NOMO-1 (cell line): ENCODE results near the gene SLC23A3.

Experiments used
- DNase-seq, 2 experiments: peaks; one replicate each; lab custom pipeline; 2025; ENCODE audit not compliant: unreplicated experiment in 2 of 2; lab: John Stamatoyannopoulos, UW

SLC23A3 gene, protein sequence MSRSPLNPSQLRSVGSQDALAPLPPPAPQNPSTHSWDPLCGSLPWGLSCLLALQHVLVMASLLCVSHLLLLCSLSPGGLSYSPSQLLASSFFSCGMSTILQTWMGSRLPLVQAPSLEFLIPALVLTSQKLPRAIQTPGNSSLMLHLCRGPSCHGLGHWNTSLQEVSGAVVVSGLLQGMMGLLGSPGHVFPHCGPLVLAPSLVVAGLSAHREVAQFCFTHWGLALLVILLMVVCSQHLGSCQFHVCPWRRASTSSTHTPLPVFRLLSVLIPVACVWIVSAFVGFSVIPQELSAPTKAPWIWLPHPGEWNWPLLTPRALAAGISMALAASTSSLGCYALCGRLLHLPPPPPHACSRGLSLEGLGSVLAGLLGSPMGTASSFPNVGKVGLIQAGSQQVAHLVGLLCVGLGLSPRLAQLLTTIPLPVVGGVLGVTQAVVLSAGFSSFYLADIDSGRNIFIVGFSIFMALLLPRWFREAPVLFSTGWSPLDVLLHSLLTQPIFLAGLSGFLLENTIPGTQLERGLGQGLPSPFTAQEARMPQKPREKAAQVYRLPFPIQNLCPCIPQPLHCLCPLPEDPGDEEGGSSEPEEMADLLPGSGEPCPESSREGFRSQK

DNA sequence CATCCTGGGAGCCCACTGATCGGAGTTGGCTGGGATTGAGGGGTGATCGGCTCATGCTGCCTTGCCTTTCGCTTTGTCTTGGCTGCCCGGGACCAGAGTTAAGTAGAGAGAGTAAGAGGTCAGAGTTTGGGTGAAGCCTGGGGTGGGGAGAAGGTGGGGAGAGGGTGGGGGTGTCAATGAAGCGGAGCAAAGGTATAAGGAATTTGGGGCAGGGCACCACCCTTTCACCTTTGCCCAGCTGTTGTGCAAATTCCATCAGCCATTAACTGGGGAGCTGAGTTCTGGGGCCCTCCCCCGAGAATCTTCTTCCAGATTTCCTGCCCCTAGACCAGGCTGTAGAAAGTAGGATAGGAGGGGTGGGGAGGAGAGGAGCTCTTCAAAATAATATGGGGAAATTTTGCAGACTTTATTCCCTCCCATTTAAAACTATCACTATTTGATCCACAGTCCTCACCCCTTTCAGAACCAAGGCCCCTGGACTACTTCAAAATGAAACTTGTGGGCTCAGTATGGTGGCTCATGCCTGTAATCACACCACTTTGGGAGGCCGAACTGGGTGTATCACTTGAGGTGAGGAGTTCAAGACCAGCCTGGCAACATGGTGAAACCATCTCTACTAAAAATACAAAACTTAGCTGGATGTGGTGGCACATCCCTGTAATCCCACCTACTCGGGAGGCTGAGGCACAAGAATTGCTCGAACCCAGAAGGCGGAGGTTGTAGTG lies at the start of gene SLC23A3:
TSS of gene SLC23A3 (minus strand) at position 100 of the 725 bp plus-strand sequence. CDS start at position 55, 45 bp downstream.
- no peak for DNase-seq

DNA sequence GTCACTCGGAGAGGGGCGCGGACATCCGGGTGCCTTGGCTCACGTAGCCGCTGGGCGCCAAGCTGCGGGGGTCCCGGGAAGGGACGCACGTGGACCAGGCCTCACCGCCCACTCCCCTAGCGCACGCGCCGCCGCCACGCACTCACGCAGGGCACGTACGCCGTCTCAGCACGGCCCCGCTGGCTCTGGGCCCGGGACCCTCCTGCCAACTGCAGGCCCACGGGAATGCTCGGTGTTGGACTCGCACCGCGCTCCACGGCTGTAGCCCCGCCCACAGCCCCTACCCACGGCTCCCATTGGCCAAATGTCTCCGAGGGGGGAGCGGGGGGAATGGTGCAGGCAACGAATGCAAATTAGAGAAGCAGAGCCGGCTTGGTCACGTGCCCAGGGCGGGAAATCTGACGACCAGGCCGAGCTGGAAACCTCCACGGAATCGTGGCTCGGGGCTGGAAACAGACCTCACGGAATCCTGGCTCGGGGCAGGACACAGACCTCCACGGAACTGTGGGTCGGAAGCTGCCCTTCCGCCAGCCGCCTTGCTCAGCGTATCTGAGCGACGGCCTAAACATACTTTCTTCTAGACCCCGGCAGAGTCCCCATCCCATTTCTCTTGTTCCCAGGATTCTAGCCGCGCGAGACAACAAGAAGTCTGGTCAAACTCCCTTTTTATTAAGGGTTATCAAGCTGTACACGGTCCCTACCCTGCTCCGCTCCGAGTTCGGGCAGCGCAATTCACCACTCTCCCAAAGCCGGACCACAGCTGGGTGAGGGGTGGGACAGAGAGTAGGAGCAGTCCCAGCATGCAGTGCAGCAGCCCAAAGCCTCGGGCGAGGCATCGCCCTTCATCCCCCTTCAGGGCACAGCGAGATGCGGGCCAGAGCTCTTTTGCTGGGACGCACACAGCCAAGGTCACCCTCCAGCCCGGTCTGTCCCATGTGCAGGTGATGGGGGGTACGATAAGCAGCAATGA lies 49.2 kb upstream of the SLC23A3 start, which contains the start of gene ABCB6:
TSS of gene ABCB6 (minus strand) at position 227 of the 970 bp plus-strand sequence. CDS start 285 bp downstream, outside the sequence.
- DNase-seq, result no peak

DNA sequence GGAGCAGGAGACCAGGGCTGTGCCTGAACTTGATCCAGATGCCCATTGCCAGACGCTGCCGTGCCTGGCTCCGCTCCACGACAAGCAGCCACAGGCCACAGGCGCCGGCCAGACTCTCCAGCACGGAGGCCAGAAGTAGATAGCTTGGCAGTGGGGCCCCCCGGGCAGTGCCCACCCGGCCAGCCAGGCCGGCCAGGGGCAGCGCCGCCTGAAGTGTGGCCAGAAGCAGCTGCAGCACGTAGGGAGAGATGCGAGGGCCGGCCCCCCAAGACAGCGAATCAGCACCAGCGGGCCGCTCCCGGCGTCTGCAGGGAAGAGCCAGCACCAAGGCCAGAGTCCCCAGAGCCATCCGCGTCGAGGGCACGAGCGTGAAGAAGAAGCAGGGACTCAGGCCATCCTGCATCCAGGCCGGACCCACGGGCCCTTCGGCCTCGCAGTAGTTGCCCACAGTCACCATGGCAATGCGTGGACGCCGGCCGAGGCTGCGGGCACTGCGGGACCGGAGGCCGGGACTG lies 48.4 kb upstream of the SLC23A3 start:
- no peak for DNase-seq

DNA sequence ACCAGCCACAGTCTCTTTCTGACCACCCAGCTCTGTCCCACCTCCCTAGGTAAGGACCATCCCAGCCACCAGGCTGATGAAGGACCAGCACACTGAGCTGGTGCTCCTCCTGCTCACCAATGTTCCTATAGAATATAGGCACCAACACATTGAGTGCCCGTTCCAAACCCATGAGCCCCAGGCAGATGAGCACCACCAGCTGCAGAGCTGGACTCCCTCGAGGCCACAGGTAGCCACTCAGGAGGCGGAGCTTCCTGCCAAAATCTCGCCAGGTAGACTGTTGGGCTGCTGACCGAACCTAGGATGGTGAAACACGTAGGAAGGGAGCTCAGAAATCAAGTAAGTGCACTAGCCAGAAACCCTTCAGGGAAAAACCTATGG lies 46.7 kb upstream of the SLC23A3 start:
- DNase-seq, result no peak

DNA sequence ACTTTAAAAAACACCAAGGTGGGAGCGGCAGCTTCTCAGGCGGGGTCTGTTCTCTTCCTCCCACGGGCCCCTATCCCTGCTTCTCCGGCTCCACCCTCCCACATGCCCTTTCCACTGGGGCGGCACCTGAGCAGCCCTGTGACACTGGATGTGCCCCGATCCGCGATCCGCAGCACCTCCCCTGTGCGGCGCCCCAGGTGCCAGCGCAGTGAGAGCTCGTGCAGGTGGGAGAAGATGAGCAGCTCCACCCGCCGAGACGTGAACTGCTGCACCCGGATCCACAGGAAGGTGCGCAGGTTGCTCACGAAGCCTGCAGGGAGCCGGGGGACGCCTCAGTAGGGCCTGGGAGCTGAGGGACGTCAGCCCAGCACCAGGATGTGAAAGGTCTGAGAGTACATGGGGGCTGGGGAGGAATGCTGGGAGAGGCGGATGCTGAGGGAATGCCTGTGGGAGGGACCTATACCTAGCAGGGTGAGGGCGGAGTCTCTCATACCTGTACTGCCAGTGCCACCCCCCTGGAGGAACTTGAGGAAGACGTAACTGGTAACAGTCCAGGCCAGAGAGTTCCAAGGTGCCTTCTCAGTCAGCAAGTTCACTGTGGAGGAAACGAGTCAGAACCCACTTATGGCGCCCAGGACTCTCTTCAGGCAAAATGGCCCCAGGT lies 46.2 kb upstream of the SLC23A3 start:
- DNase-seq, result no peak

DNA sequence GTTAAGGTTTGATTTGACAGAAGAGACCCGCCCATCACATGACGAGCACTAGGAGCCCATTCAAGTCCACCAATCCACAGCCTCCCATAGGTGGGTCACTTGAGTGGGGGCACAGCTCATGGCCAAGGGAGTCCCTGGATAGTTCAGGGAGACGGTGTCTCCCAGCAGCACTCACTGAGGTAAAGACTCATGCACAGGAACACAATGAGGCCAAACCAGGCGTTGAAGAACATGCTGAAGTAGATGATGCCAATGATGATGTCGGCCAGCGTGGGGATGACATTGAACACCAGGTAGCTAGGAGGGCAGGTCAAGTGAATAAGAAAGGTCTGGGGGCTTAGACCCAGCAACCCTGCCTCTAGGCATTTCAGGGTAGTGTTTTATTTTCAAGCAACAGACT lies 45.0 kb upstream of the SLC23A3 start:
- DNase-seq, result no peak

DNA sequence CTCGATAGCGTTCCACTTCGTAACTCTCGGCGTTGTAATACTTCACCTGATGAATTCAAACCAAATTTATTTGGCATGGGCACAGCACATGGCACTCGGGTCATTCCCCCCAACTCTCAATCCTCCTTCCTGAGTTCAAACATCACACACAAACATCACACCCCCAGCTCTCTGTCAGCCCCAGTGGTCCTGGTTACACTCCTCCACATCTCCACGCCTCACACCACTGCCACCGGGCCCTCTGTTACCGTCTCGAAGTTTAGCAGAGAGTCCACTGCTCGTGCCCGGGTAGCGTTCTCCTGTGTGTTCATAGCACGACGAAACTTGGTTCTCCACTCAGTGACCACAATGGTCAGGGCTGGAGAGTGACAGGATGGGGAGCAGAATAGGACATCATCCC lies 44.3 kb upstream of the SLC23A3 start:
- no peak for DNase-seq

DNA sequence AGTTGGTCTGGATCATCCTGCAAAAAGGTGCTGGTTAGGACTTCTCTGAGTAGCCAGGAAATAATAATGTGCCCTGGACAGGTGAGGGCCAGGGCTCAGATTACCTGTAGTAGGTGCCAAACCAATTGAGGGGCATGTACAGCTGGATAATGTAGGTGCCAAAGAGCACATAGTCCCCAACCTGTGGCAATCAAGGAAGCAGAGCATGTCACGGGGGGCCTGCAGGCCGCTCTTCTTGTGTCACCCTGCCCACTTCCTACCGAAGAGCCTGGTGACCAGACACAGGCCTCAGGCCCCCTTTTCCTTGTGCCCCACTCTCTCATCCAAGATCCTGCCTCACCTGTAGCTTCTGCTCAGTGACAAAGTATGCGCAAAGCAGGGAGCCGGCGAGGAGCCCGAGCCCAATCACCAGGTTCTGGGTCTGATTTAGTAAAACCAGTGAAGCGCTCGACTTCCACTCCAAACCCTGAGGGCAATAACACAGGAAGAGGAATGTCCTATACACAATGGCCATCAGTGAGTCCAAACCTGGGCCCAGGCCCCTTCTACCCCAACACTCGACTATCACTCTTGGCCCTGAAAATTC lies 43.8 kb upstream of the SLC23A3 start:
- DNase-seq, result no peak

DNA sequence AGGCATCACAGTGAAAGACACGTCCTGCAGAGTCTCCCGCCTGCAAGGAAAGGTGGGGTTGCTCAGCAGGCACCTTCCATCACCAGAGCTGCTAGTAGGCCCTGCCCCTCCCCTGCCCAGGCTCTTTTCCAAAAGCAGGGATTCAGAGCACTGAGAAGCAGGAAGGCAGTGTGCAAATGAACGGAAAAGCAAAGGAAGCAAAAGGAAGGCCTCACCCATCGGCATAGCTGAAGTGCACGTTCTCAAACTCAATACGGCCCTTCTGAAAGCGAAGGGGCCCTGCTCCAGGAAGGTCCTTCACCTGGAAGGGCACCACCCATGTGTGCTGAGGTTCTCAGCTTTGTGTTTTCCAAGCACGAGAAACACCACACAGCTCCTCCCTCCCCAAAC lies 43.2 kb upstream of the SLC23A3 start:
- no peak for DNase-seq

DNA sequence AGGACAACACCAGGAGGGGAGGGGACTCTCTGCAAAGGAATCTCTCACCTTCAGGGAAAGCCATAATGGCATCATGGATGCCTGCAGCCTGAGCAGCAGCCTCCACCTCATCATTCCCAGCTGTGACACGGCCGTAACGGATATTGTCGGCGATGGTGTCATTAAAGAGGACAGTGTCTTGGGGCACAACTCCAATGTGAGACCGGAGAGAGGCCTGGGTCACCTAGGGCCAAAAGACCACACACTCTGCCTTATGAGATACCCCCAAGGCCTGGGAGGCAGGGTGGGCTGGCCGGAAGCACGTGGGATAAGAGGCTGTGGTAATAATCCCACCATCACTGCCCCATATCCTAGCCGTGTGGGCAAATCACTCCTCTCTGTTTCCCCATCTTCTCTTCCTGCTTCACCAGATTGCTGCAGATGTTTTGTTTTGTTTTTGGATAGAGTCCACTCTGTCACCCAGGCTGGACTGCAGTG lies 41.1 kb upstream of the SLC23A3 start:
- no peak for DNase-seq

DNA sequence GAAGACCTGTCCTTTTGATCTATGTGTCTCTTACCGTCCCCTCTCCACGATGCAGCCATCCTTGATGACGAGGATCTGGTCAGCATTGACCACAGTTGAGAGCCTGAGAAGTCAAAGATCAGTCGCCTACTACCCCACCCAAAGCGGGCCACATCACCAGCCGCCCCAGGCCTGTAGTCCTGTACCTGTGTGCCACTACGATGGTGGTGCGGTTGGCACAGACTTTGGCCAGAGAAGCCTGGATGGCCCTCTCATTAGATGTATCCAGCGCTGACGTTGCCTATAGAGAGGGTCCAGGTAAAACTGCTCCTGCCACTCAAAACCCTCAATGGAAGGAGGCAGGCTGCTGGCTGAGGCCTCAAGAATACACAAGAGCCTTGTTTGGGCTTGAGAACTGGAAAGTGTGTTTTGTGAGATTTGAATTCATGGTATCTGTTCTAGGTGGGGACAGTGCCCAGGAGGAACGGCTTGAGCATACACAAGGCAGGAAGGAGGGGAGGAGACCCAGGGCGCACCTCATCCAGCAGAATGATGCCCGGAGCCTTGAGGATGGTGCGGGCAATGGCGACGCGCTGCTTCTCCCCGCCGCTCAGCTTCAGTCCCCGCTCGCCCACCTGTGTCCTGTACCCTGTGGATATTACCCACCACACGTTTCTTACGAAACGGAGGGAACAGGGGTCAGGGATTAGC lies 40.5 kb upstream of the SLC23A3 start:
- DNase-seq, result no peak

DNA sequence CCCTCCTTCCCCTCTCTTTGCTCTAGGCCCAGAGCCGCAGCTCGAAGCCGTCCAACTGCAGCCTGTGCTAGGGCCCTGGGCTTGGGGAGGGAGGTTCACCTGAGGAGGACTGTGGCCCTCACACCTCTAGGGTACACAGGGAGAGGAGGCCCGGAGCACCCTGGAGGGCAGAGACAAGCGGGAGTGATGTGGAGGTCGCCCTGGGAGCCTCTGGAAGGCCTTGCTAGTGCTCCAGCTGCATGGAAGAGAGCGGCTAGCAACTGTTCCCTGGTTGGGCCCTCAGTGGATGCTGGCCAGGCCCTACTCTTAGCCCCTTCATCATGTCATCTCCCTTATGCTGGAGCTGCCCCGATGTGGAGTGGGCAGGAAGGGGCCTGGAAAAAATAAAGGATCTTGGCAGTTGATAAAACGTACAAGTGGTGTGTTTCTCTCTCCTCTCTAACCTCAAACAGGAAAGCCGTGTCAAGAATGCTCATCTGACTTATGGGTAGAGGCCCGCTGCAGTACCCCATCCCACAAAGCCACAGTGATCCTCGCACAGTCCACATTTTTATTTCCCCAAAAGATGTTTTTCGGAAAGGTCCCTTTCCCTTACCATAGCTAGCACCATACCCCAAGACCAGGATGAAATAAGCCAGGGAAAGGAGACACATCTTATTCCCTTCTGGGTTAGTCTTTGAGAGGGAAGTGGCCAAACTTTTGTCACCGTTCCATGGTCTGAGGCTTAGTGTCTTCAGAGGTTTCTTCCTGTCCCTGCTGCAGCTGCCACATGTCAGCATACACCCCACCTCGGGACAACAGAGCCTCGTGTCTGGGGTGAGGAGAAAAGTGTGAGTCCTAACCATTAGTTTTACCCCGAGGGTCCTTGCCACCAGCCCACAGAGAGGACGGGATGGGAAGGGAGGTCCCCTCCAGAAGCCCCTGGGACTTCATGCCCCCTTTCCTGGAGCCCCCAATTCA lies 39.7 kb upstream of the SLC23A3 start:
- no peak for DNase-seq

DNA sequence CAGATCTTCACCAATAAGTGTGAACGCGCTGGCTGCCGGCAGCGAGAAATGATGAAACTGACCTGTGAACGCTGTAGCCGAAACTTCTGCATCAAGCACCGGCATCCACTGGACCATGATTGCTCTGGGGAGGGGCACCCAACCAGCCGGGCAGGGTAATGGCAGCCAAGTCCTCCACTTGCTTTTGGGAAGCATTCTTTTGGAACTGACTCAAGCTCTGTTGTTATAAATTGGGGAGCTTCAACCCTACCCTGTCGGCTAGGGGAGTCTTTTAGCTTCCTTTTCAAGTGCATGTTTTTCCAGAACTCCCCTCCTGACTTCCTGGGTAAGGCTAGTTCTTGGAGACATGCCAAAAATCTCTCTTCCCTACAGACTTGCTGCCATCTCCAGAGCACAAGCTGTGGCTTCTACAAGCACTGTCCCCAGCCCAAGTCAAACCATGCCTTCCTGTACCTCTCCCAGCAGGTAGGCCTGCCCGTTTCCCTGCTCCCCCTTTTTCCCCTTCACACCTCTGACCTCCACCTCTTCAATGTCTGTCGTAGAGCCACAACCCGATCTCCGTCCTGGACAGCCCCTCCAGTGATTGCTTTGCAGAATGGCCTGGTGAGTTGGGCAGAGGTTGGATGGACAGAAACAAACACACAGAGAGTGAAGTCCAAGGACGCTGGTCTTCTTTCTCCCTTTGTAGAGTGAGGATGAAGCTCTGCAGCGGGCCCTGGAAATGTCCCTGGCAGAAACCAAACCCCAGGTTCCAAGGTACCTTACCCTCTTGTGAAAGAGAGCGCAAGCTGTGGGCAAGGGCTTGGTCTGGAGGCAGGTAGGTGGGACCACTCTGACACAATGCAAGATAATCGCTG lies 38.3 kb upstream of the SLC23A3 start:
- no peak for DNase-seq

DNA sequence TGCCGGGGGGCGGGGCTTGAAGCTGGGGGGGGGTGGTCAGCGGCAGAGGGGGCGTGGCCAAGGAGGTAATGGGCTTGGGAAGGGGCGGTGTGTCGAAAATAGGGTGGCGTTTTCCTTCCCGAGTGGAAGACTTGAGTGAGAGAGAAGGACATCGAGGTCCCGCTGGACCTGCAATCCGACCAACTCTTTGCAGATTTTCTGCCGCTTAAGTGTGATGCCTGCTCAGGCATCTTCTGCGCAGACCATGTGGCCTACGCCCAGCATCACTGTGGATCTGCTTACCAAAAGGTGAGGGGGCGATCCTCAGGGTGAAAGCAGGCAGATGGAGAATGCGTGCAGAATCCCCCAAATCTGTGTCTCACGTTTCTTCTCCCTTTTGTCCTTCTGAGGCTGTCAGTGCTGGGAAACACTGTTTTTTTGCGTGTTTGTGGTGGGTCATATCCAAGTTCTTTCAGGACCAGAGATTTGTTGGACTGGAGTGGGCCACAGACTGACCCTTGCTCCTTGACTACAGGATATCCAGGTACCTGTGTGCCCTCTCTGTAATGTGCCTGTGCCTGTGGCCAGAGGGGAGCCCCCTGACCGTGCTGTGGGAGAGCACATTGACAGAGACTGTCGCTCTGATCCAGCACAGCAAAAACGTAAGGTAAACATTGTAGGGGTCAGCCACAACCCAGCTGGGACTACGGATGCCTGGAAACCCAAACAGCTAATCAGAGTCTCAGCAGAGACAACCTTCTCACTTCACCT lies 37.5 kb upstream of the SLC23A3 start:
- peak in 1 of 2 experiments; percentile 29 for DNase-seq

DNA sequence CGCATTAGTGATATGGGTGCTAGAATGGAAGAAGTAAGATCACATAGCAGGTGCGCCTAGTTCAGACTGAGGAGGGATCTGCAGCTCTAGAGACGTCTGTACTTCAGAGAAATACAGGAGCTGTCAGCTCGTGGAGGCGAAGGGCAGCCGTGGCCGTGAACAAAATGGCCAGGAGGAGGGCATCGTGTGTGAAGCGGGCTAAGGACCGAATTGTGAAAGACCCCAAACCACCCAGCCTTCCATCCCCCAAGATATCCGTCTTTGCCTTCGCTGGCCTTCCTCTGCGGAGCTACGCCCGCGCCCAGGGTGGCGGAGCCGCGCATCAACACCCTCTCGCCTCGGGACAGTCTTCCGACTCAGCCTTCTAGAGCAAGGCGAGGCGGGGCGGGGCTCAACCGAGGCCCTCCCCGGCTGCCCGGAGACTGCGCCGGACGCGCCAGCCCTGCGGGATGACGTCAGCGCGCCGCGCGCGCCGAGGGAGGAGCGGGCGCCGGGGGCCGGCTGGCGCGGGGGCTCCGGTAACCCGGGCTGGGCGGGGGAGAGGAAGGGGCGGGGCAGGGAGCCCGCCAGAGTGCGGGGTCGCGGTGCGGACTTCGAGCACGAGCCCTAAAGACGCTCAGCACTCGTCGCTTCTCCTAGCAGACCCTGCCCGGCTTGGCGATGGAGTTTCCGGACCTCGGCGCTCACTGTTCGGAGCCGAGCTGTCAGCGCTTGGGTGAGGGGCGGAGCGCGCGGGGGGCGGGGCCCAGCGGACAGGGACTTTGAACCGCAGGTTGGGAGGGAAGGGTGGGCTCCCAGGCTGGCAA lies 36.7 kb upstream of the SLC23A3 start, which contains the start of gene ZFAND2B:
TSS of gene ZFAND2B (plus strand) at position 455 of the 806 bp plus-strand sequence. CDS start at position 661, 206 bp downstream.
- peak; percentile 91 to 92 for DNase-seq
